GM23338 (cell line): ENCODE data around the gene GOLGA6D. TPM values are rescaled to one million over a fixed set of nuclear protein-coding genes. Genes with fewer than 3 reads are reported as not detected.
"Not testable (repeated sequence)": the region's sequence is repeated elsewhere in the genome, so short reads cannot be mapped to it uniquely, and the experiment has no call there.

Experiments used
- ATAC-seq: fragments of 200-7000 bp; cut with Tn5 transposase; 3 replicates; pipeline ENCODE4 v1.9.1; 2020
- DNase-seq: peaks from one replicate; pipeline ENCODE4 v3.0.0-alpha.2; 2015; ENCODE audit warnings: low spot score
- H2AFZ ChIP-seq: fragments of 200-600 bp; sonication (generic); 2 replicates; pipeline ENCODE4 v1.8.0; 2016; ENCODE audit warnings: antibody characterized with exemption, mild to moderate bottlenecking, moderate library complexity
- H3F3A ChIP-seq: fragments of 200-600 bp; sonication (generic); replicated peaks from 2 replicates; pipeline ENCODE4 v1.8.0; 2017; ENCODE audit warnings: antibody characterized with exemption, mixed run types, low read depth
- H3K27ac ChIP-seq: fragments of 200-600 bp; sonication (generic); 2 replicates; pipeline ENCODE4 v1.6.1; 2016; ENCODE audit warnings: low read depth
- H3K27me3 ChIP-seq: fragments of 200-600 bp; sonication (generic); 2 replicates; pipeline ENCODE4 v1.8.0; 2016; ENCODE audit warnings: mild to moderate bottlenecking, mixed run types, moderate library complexity; ENCODE audit not compliant: insufficient read depth
- H3K36me3 ChIP-seq: fragments of 200-600 bp; sonication (generic); 2 replicates; pipeline ENCODE4 v1.8.0; 2016; ENCODE audit warnings: mild to moderate bottlenecking; ENCODE audit not compliant: insufficient read depth
- H3K4me1 ChIP-seq: fragments of 200-600 bp; sonication (generic); 2 replicates; pipeline ENCODE4 v1.8.0; 2016; ENCODE audit warnings: mild to moderate bottlenecking, moderate library complexity; ENCODE audit not compliant: insufficient read depth
- H3K4me2 ChIP-seq: fragments of 200-600 bp; sonication (generic); 2 replicates; pipeline ENCODE4 v1.7.1; 2017; ENCODE audit warnings: mixed run types
- H3K4me3 ChIP-seq: fragments of 200-600 bp; sonication (generic); 2 replicates; pipeline ENCODE4 v1.6.1; 2016; ENCODE audit warnings: mixed run types
- H3K79me2 ChIP-seq: fragments of 200-600 bp; sonication (generic); replicated peaks from 2 replicates; pipeline ENCODE4 v1.8.0; 2017; ENCODE audit warnings: mild to moderate bottlenecking; ENCODE audit not compliant: insufficient read depth
- H3K9me2 ChIP-seq: fragments of 200-600 bp; sonication (generic); 2 replicates; pipeline ENCODE4 v1.8.0; 2017; ENCODE audit not compliant: insufficient read depth
- H4K20me1 ChIP-seq: fragments of 200-600 bp; sonication (generic); replicated peaks from 2 replicates; pipeline ENCODE4 v1.8.0; 2017; ENCODE audit warnings: mild to moderate bottlenecking; ENCODE audit not compliant: insufficient read depth
- H3K27ac Mint-ChIP-seq: 2 replicates; pipeline ENCODE4 v1.8.0; 2020; ENCODE audit warnings: inconsistent platforms, mild to moderate bottlenecking, moderate library complexity, mixed read lengths
- H3K27me3 Mint-ChIP-seq: 3 replicates; pipeline ENCODE4 v1.8.0; 2022; ENCODE audit warnings: low read depth, mild to moderate bottlenecking, moderate library complexity, mixed read lengths, inconsistent platforms; ENCODE audit not compliant: insufficient read depth, poor library complexity
- H3K36me3 Mint-ChIP-seq: 3 replicates; pipeline ENCODE4 v1.8.0; 2021; ENCODE audit warnings: low read depth, mild to moderate bottlenecking, inconsistent platforms, moderate library complexity, mixed read lengths
- H3K4me1 Mint-ChIP-seq: 3 replicates; pipeline ENCODE4 v1.8.0; 2020; ENCODE audit warnings: mild to moderate bottlenecking, inconsistent platforms, mixed read lengths
- H3K4me3 Mint-ChIP-seq: 3 replicates; pipeline ENCODE4 v1.8.0; 2021; ENCODE audit warnings: moderate library complexity, mild to moderate bottlenecking, inconsistent platforms, mixed read lengths
- H3K9me3 Mint-ChIP-seq: 3 replicates; pipeline ENCODE4 v1.8.0; 2020; ENCODE audit warnings: moderate library complexity, mild to moderate bottlenecking, inconsistent platforms, mixed read lengths
- ETS1 ChIP-seq: IDR thresholded peaks from 2 replicates; pipeline ENCODE4 v1.6.1; 2016; ENCODE audit warnings: antibody characterized with exemption
- NANOG ChIP-seq: IDR thresholded peaks from 2 replicates; pipeline ENCODE4 v1.6.1; 2016; ENCODE audit warnings: antibody characterized with exemption, borderline replicate concordance
- POLR2AphosphoS5 ChIP-seq: IDR thresholded peaks from 2 replicates; pipeline ENCODE4 v1.6.1; 2016; ENCODE audit warnings: antibody characterized with exemption, low read depth
- REST ChIP-seq: IDR thresholded peaks from one replicate; pipeline ENCODE4 v1.6.1; 2018; ENCODE audit warnings: antibody characterized with exemption; ENCODE audit not compliant: unreplicated experiment
- polyA plus RNA-seq: library from polyadenylated mRNA; unstranded; fragments of >200 nt; fragmentation: Nextera tagmentation; extraction: Ambion mirVana; gene quantifications from 2 replicates; pipeline ENCODE4 v1.2.1, GENCODE V29; 2016
- small RNA-seq: library from RNA; depleted of rRNA; stranded (forward); fragments of <200 nt; gene quantifications from one replicate; pipeline ENCODE3, GENCODE V24; 2014; ENCODE audit warnings: low replicate concordance
- total RNA-seq: library from RNA; depleted of rRNA; stranded (reverse); fragments of >200 nt; shearing (Covaris generic); gene quantifications from 2 replicates; pipeline ENCODE4 v1.2.3, GENCODE V29; 2014; rRNA removed

GOLGA6D gene
- total and polyA plus RNA-seq, 2 experiments from 2014 or later, result 0.99 to 1.0 TPM

GRCh38 chr15:75342221-75342620 is 59.6 kb downstream of the GOLGA6D start:
- no peak overlapping the region for H3K4me2 ChIP-seq
- Mint-ChIP-seq H3K4me1 (peaks cover 3% of the 10 kb centered on the region; the same call in 2 of the 3 replicates), H3K9me3 (no peaks in the 10 kb centered on the region), H3K27me3 (peaks cover 17% of the 10 kb centered on the region), H3K4me3 (no peak overlapping the region), H3K36me3 (peaks cover 14% of the 10 kb centered on the region), H3K27ac (no peak overlapping the region)
- no peak overlapping the region for H3K27ac ChIP-seq
- peaks cover 4% of the 10 kb centered on the region; the same call in 1 of the 2 replicates for H3K4me1 ChIP-seq
- no peaks in the 10 kb centered on the region for H3K9me2 ChIP-seq
- no peak overlapping the region for H2AFZ ChIP-seq
- H4K20me1 ChIP-seq, result no peaks in the 10 kb centered on the region
- H3K79me2 ChIP-seq, result no peaks in the 10 kb centered on the region
- no peak for ATAC-seq
- 0 out of 2 replicates have a peak, but pooled peaks cover 4% of the 10 kb centered on the region for H3F3A ChIP-seq
- TF ChIP-seq ETS1 (no peak), POLR2AphosphoS5 (no peak), REST (no peak), NANOG (no peak)
- no peak overlapping the region for H3K4me3 ChIP-seq
- no peak for DNase-seq
- H3K27me3 ChIP-seq, result peaks cover 13% of the 10 kb centered on the region; the same call in 1 of the 2 replicates
- no peaks in the 10 kb centered on the region for H3K36me3 ChIP-seq

- H3K4me1 Mint-ChIP-seq, H3K4me1 ChIP-seq, H3K79me2 ChIP-seq, H3K27ac ChIP-seq, ATAC-seq, H3K9me2 ChIP-seq, H4K20me1 ChIP-seq, H3K36me3 ChIP-seq, H3K4me2 ChIP-seq, H3K4me3 Mint-ChIP-seq, H3F3A ChIP-seq, H3K27ac Mint-ChIP-seq, H3K9me3 Mint-ChIP-seq, H2AFZ ChIP-seq, H3K4me3 ChIP-seq: not testable (repeated sequence)
- H3K27me3 Mint-ChIP-seq, result peaks cover 21% of the 10 kb centered on the region
- H3K36me3 Mint-ChIP-seq, result peaks cover 14% of the 10 kb centered on the region
- peak; percentile 32 for DNase-seq
- H3K27me3 ChIP-seq, result peaks cover 22% of the 10 kb centered on the region
Observed at GRCh38 chr15:75343953-75344352, 61.3 kb downstream of the GOLGA6D start.

Small RNA genes within 50 kb of the gene (small RNA-seq; reads per million reads assigned to genes)
- not detected for gene AC068338.1
- gene RN7SL327P, result not detected
- gene RN7SL489P, result not detected

Other genes starting within 250 kb of the GOLGA6D start
- 48.5 and 54.1 TPM in 2 replicates for gene C15orf39, start 81.0 kb upstream of the GOLGA6D start, total RNA-seq
- 13.4 and 13.9 TPM in 2 replicates for gene C15orf39, start 81.0 kb upstream of the GOLGA6D start, polyA plus RNA-seq
- 0.70 and 1.3 TPM in 2 replicates for gene GOLGA6C, start 24.5 kb upstream of the GOLGA6D start, total RNA-seq
- 0.34 TPM in 1 of 2 replicates, not detected in the other for gene GOLGA6C, start 24.5 kb upstream of the GOLGA6D start, polyA plus RNA-seq
- 131 and 166 TPM in 2 replicates for gene COMMD4, start 53.2 kb downstream of the GOLGA6D start, total RNA-seq
- 128 and 131 TPM in 2 replicates for gene COMMD4, start 53.2 kb downstream of the GOLGA6D start, polyA plus RNA-seq
- gene NEIL1, start 64.2 kb downstream of the GOLGA6D start, total RNA-seq, result 9.7 and 17.0 TPM in 2 replicates
- gene NEIL1, start 64.2 kb downstream of the GOLGA6D start, polyA plus RNA-seq, result 6.2 and 11.7 TPM in 2 replicates
- gene MAN2C1, start 85.8 kb downstream of the GOLGA6D start, total RNA-seq, result 129 and 131 TPM in 2 replicates
- 31.4 and 42.3 TPM in 2 replicates for gene MAN2C1, start 85.8 kb downstream of the GOLGA6D start, polyA plus RNA-seq
- 68.4 and 73.0 TPM in 2 replicates for gene SIN3A, start 168.9 kb downstream of the GOLGA6D start, total RNA-seq
- 22.6 and 24.3 TPM in 2 replicates for gene SIN3A, start 168.9 kb downstream of the GOLGA6D start, polyA plus RNA-seq